Measurements from ENCODE around the gene DNAJC11. TPM values are rescaled to one million over a fixed set of nuclear protein-coding genes. Genes with fewer than 3 reads are reported as not detected.

Gene DNAJC11
- total RNA-seq, 1 donor from 2014 or later = 47.6 TPM

GRCh38 chr1:6738987-6739676, 37.5 kb upstream of the DNAJC11 start:
- no peak overlapping the region for H3K4me3 ChIP-seq
- H2AFZ ChIP-seq (replicated peaks) = no peak overlapping the region
- H3K9ac ChIP-seq = no peak overlapping the region
- H3K9me3 ChIP-seq (ENCODE audit: low read depth) = no peaks in the 10 kb centered on the region
- H3K4me1 Mint-ChIP-seq = peaks cover 15% of the 10 kb centered on the region
- no peaks in the 10 kb centered on the region for H3K79me2 ChIP-seq (ENCODE audit: low read depth)
- no peak for DNase-seq (ENCODE audit: low spot score)
- H3K4me3 Mint-ChIP-seq = no peak overlapping the region
- H3F3A ChIP-seq (ENCODE audit: low read depth) = peaks cover 31% of the 10 kb centered on the region
- H3K4me1 ChIP-seq = peaks cover 2% of the 10 kb centered on the region
- peak overlapping the region; percentile 42 for H3K27ac Mint-ChIP-seq
- no peak overlapping the region for H3K27ac ChIP-seq
- H3K27me3 ChIP-seq = no peaks in the 10 kb centered on the region
- H3K4me2 ChIP-seq = no peak overlapping the region
- TF ChIP-seq EZH2phosphoT487 (IDR thresholded peaks at IDR 0.05) (no peak), EZH2 (IDR thresholded peaks at IDR 0.05) (no peak)
- TF ChIP-seq, protein P1, sequence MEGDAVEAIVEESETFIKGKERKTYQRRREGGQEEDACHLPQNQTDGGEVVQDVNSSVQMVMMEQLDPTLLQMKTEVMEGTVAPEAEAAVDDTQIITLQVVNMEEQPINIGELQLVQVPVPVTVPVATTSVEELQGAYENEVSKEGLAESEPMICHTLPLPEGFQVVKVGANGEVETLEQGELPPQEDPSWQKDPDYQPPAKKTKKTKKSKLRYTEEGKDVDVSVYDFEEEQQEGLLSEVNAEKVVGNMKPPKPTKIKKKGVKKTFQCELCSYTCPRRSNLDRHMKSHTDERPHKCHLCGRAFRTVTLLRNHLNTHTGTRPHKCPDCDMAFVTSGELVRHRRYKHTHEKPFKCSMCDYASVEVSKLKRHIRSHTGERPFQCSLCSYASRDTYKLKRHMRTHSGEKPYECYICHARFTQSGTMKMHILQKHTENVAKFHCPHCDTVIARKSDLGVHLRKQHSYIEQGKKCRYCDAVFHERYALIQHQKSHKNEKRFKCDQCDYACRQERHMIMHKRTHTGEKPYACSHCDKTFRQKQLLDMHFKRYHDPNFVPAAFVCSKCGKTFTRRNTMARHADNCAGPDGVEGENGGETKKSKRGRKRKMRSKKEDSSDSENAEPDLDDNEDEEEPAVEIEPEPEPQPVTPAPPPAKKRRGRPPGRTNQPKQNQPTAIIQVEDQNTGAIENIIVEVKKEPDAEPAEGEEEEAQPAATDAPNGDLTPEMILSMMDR (IDR thresholded peaks at IDR 0.05) = no peak
- H4K20me1 ChIP-seq (ENCODE audit: low read depth) = no peaks in the 10 kb centered on the region
- H3K27me3 Mint-ChIP-seq (ENCODE audit: insufficient read depth, low read depth) = peaks cover 14% of the 10 kb centered on the region
- H3K9me3 Mint-ChIP-seq = no peaks in the 10 kb centered on the region
- H3K36me3 ChIP-seq = no peaks in the 10 kb centered on the region
- no peaks in the 10 kb centered on the region for H3K36me3 Mint-ChIP-seq

DNA sequence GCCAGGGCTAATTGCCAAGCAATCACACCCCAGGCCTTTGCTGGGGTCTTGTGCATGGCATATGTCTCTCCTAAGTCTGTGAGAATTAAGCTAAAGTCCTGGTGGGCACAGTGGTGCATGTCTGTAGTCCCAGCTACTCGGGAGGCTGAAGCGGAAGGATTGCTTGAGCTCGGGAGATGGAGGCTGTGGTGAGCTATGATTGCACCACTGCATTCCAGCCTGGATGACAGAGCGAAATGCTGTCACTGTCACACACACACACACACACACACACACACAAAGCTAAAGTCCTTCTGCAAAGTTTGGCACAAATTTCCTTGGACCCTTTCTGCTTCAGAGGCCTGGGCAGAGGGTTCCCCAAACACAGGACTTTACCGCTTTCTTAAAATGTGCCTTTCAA, 31.3 kb upstream of the DNAJC11 start:
- no peak overlapping the region for H3K4me2 ChIP-seq
- peaks cover 6% of the 10 kb centered on the region for H3K4me1 Mint-ChIP-seq
- no peak overlapping the region for H3K4me3 ChIP-seq
- no peak overlapping the region for H3K9ac ChIP-seq
- no peaks in the 10 kb centered on the region for H3K9me3 Mint-ChIP-seq
- no peaks in the 10 kb centered on the region for H3K27me3 ChIP-seq
- no peaks in the 10 kb centered on the region for H3K9me3 ChIP-seq (ENCODE audit: low read depth)
- no peak overlapping the region for H3K27ac Mint-ChIP-seq
- no peaks in the 10 kb centered on the region for H4K20me1 ChIP-seq (ENCODE audit: low read depth)
- no peak overlapping the region for H3K4me3 Mint-ChIP-seq
- H3K36me3 Mint-ChIP-seq = no peaks in the 10 kb centered on the region
- H3K79me2 ChIP-seq (ENCODE audit: low read depth) = no peaks in the 10 kb centered on the region
- peaks cover 2% of the 10 kb centered on the region for H3K4me1 ChIP-seq
- H3K36me3 ChIP-seq = no peaks in the 10 kb centered on the region
- H3F3A ChIP-seq (ENCODE audit: low read depth) = peaks cover 15% of the 10 kb centered on the region
- H3K27ac ChIP-seq = no peak overlapping the region
- DNase-seq (ENCODE audit: low spot score) = no peak
- TF ChIP-seq, protein P1 (IDR thresholded peaks at IDR 0.05) = no peak
- TF ChIP-seq EZH2phosphoT487 (IDR thresholded peaks at IDR 0.05) (no peak), EZH2 (IDR thresholded peaks at IDR 0.05) (no peak)
- no peak overlapping the region for H2AFZ ChIP-seq (replicated peaks)
- H3K27me3 Mint-ChIP-seq (ENCODE audit: insufficient read depth, low read depth) = peaks cover 12% of the 10 kb centered on the region

DNA sequence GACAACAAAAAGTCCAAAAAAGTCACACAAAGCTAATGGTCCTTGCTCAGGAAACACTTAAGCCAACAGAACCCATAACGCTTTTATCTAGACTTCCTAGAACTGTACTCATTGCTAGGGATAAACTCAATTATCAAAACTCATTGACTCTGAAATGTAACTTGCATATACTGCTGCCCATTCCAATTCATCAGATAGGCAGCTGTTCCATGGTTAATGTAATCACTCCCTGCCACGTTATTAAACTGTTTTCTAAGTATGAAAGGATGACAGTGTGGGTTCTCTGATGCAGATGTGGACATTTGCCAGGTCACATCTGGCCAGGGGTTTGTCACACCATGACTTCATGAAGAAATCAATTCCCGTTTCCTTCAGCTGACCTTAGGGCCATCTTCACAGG, 30.3 kb upstream of the DNAJC11 start:
- Histone ChIP-seq H4K20me1 (ENCODE audit: low read depth) (no peaks in the 10 kb centered on the region), H3K9me3 (ENCODE audit: low read depth) (no peaks in the 10 kb centered on the region), H3K36me3 (no peaks in the 10 kb centered on the region), H3K79me2 (ENCODE audit: low read depth) (no peaks in the 10 kb centered on the region), H3F3A (ENCODE audit: low read depth) (peaks cover 15% of the 10 kb centered on the region), H3K27me3 (no peaks in the 10 kb centered on the region), H3K4me2 (no peak overlapping the region), H3K27ac (no peak overlapping the region), H3K4me1 (peaks cover 2% of the 10 kb centered on the region), H3K4me3 (no peak overlapping the region), H3K9ac (no peak overlapping the region), H2AFZ (replicated peaks) (no peak overlapping the region)
- TF ChIP-seq EZH2phosphoT487 (IDR thresholded peaks at IDR 0.05) (no peak), EZH2 (IDR thresholded peaks at IDR 0.05) (no peak)
- TF ChIP-seq, protein P1 (IDR thresholded peaks at IDR 0.05) = no peak
- no peak overlapping the region for H3K27ac Mint-ChIP-seq
- H3K4me1 Mint-ChIP-seq = peaks cover 6% of the 10 kb centered on the region
- H3K4me3 Mint-ChIP-seq = no peak overlapping the region
- no peaks in the 10 kb centered on the region for H3K9me3 Mint-ChIP-seq
- no peak for DNase-seq (ENCODE audit: low spot score)
- H3K36me3 Mint-ChIP-seq = no peaks in the 10 kb centered on the region
- H3K27me3 Mint-ChIP-seq (ENCODE audit: insufficient read depth, low read depth) = peaks cover 12% of the 10 kb centered on the region

Data from neural progenitor cell (in vitro differentiated cells).